HEK293 (cell line): ENCODE data around the gene BUB3.

Source experiments
- CTCF ChIA-PET: fragments of 350-600 bp; formaldehyde crosslinking; extraction: SDS; loops from one replicate; lab custom pipeline; 2021; ENCODE audit warnings: antibody characterized with exemption; lab: Yijun Ruan, JAX
- POLR2A ChIA-PET: fragments of 300-600 bp; formaldehyde crosslinking; extraction: SDS; loops from one replicate; lab custom pipeline; 2020; ENCODE audit warnings: antibody characterized with exemption, inconsistent platforms; lab: Yijun Ruan, JAX
- H3K27ac ChIP-seq: fragments of 200-500 bp; sonication (Bioruptor generic); 2 replicates; pipeline ENCODE4 v1.5.1; 2014; ENCODE audit warnings: low read depth, low read length, control low read depth, inconsistent platforms; ENCODE audit errors: extremely low read depth
- H3K36me3 ChIP-seq, 2 experiments: fragments of 200-500 bp in 1 of 2; sonication (Bioruptor generic) in 1 of 2; 1 replicate in 1 of 2; 2 replicates in 1 of 2; pipeline ENCODE4 v1.5.1; 2014 to 2017; ENCODE audit warnings: inconsistent platforms in 2 of 2, low read length in 2 of 2; ENCODE audit not compliant: control insufficient read depth in 2 of 2, insufficient read depth in 1 of 2
- H3K4me1 ChIP-seq: fragments of 200-500 bp; sonication (Bioruptor generic); 2 replicates; pipeline ENCODE4 v1.5.1; 2014; ENCODE audit warnings: mild to moderate bottlenecking, low read length, inconsistent platforms; ENCODE audit not compliant: control insufficient read depth, insufficient read depth
- H3K4me3 ChIP-seq: 2 replicates; pipeline ENCODE4 v1.5.1; 2011; ENCODE audit warnings: low read depth, mild to moderate bottlenecking, control low read depth, low read length, moderate library complexity
- H3K9me3 ChIP-seq: fragments of 200-500 bp; sonication (Bioruptor generic); 2 replicates; pipeline ENCODE4 v1.5.1; 2014; ENCODE audit warnings: low read depth, low read length, inconsistent platforms; ENCODE audit not compliant: control insufficient read depth, insufficient read depth
- FEZF1 ChIP-seq: fragments of 450-650 bp; formaldehyde crosslinking; IDR thresholded peaks from 2 replicates; pipeline ENCODE4 v1.5.1; 2016; ENCODE audit warnings: missing biosample characterization, missing genetic modification characterization
- GLIS1 ChIP-seq: fragments of 450-650 bp; formaldehyde crosslinking; IDR thresholded peaks from 2 replicates; pipeline ENCODE4 v1.5.1; 2016; ENCODE audit warnings: missing biosample characterization, missing genetic modification characterization
- GLIS2 ChIP-seq: fragments of 450-650 bp; formaldehyde crosslinking; IDR thresholded peaks from 2 replicates; pipeline ENCODE4 v1.5.1; 2016; ENCODE audit warnings: missing biosample characterization, missing genetic modification characterization
- KLF10 ChIP-seq: fragments of 450-650 bp; IDR thresholded peaks from 2 replicates; pipeline ENCODE4 v1.5.1; 2018; ENCODE audit warnings: missing biosample characterization, mild to moderate bottlenecking, missing genetic modification characterization
- MYNN ChIP-seq: fragments of 450-650 bp; formaldehyde crosslinking; IDR thresholded peaks from 2 replicates; pipeline ENCODE4 v1.5.1; 2016; ENCODE audit warnings: missing biosample characterization, missing genetic modification characterization, borderline replicate concordance
- OSR2 ChIP-seq: fragments of 450-650 bp; formaldehyde crosslinking; IDR thresholded peaks from 2 replicates; pipeline ENCODE4 v1.5.1; 2016; ENCODE audit warnings: missing biosample characterization, missing genetic modification characterization
- SP3 ChIP-seq: fragments of 450-650 bp; formaldehyde crosslinking; IDR thresholded peaks from 2 replicates; pipeline ENCODE4 v1.5.1; 2016; ENCODE audit warnings: missing biosample characterization, missing genetic modification characterization
- ZBTB6 ChIP-seq: fragments of 450-650 bp; formaldehyde crosslinking; IDR thresholded peaks from 2 replicates; pipeline ENCODE4 v1.5.1; 2017; ENCODE audit warnings: missing biosample characterization, missing genetic modification characterization
- ZBTB7A ChIP-seq: fragments of 450-650 bp; formaldehyde crosslinking; IDR thresholded peaks from 2 replicates; pipeline ENCODE4 v1.5.1; 2016; ENCODE audit warnings: low read depth, missing biosample characterization, missing genetic modification characterization
- ZNF155 ChIP-seq: fragments of 450-650 bp; formaldehyde crosslinking; IDR thresholded peaks from 2 replicates; pipeline ENCODE4 v1.5.1; 2016; ENCODE audit warnings: missing biosample characterization, missing genetic modification characterization
- ZNF174 ChIP-seq: fragments of 450-650 bp; formaldehyde crosslinking; IDR thresholded peaks from 2 replicates; pipeline ENCODE4 v1.5.0; 2017; ENCODE audit warnings: missing biosample characterization, mild to moderate bottlenecking, missing genetic modification characterization
- ZNF2 ChIP-seq: fragments of 450-650 bp; formaldehyde crosslinking; IDR thresholded peaks from 2 replicates; pipeline ENCODE4 v1.5.1; 2016; ENCODE audit warnings: missing biosample characterization, missing genetic modification characterization
- ZNF211 ChIP-seq: fragments of 450-650 bp; formaldehyde crosslinking; IDR thresholded peaks from 2 replicates; pipeline ENCODE4 v1.5.1; 2016; ENCODE audit warnings: low read depth, missing biosample characterization, missing genetic modification characterization
- ZNF266 ChIP-seq: fragments of 450-650 bp; formaldehyde crosslinking; IDR thresholded peaks from 2 replicates; pipeline ENCODE4 v1.5.1; 2016; ENCODE audit warnings: missing biosample characterization, missing genetic modification characterization, low read depth
- ZNF280C ChIP-seq: fragments of 450-650 bp; formaldehyde crosslinking; IDR thresholded peaks from 2 replicates; pipeline ENCODE4 v1.5.1; 2016; ENCODE audit warnings: missing biosample characterization, missing genetic modification characterization
- ZNF48 ChIP-seq: fragments of 450-650 bp; formaldehyde crosslinking; IDR thresholded peaks from 2 replicates; pipeline ENCODE4 v1.5.1; 2016; ENCODE audit warnings: missing biosample characterization, missing genetic modification characterization
- ZNF521 ChIP-seq: fragments of 450-650 bp; formaldehyde crosslinking; IDR thresholded peaks from 2 replicates; pipeline ENCODE4 v1.5.1; 2017; ENCODE audit warnings: missing biosample characterization, mild to moderate bottlenecking, missing genetic modification characterization
- ZNF530 ChIP-seq: fragments of 450-650 bp; formaldehyde crosslinking; IDR thresholded peaks from 2 replicates; pipeline ENCODE4 v1.5.1; 2016; ENCODE audit warnings: low read depth, missing biosample characterization, missing genetic modification characterization
- ZNF561 ChIP-seq: fragments of 450-650 bp; IDR thresholded peaks from 2 replicates; pipeline ENCODE4 v1.5.1; 2018; ENCODE audit warnings: missing biosample characterization, missing genetic modification characterization, borderline replicate concordance
- ZNF621 ChIP-seq: fragments of 450-650 bp; formaldehyde crosslinking; IDR thresholded peaks from 2 replicates; pipeline ENCODE4 v1.5.1; 2017; ENCODE audit warnings: missing biosample characterization, missing genetic modification characterization
- ZNF776 ChIP-seq: fragments of 450-650 bp; formaldehyde crosslinking; IDR thresholded peaks from 2 replicates; pipeline ENCODE4 v1.5.0; 2017; ENCODE audit warnings: missing biosample characterization, missing genetic modification characterization, borderline replicate concordance
- ZNF785 ChIP-seq: fragments of 450-650 bp; formaldehyde crosslinking; IDR thresholded peaks from 2 replicates; pipeline ENCODE4 v1.5.1; 2016; ENCODE audit warnings: missing biosample characterization, missing genetic modification characterization
- ZNF837 ChIP-seq: fragments of 450-650 bp; formaldehyde crosslinking; IDR thresholded peaks from 2 replicates; pipeline ENCODE4 v1.5.1; 2016; ENCODE audit warnings: missing biosample characterization, missing genetic modification characterization
- ZSCAN23 ChIP-seq: fragments of 450-650 bp; formaldehyde crosslinking; IDR thresholded peaks from 2 replicates; pipeline ENCODE4 v1.5.1; 2016; ENCODE audit warnings: missing biosample characterization, missing genetic modification characterization
- TF ChIP-seq, protein P1 (sequence below): fragments of 450-650 bp; formaldehyde crosslinking; IDR thresholded peaks from 2 replicates; pipeline ENCODE4 v1.5.1; 2017; ENCODE audit warnings: missing biosample characterization, missing genetic modification characterization
- TF ChIP-seq, protein P2 (sequence below): fragments of 450-650 bp; formaldehyde crosslinking; IDR thresholded peaks from 2 replicates; pipeline ENCODE4 v1.5.1; 2016; ENCODE audit warnings: missing biosample characterization, missing genetic modification characterization

The BUB3 gene

GRCh38 chr10:123154711-123155505 is 706 bp downstream of the BUB3 start (continued):
- TF ChIP-seq ZBTB6 (tag by site-specific recombination) (peak; percentile 90), ZNF621 (no peak), ZNF2 (tag by site-specific recombination) (0 out of 2 replicates have a peak, but pooled peaks have one; percentile 6), ZNF837 (tag by site-specific recombination) (no peak), GLIS2 (tag by site-specific recombination) (peak; percentile 97), GLIS1 (tag by site-specific recombination) (peak; percentile 87), ZNF211 (tag by site-specific recombination) (no peak), ZNF776 (tag by site-specific recombination) (no peak)

GRCh38 chr10:123156078-123156477 is 1.9 kb downstream of the BUB3 start:
- Histone ChIP-seq H3K36me3 (peaks cover 48 to 62% of the 10 kb centered on the region in 2 experiments), H3K27ac (no peak overlapping the region), H3K4me1 (peaks cover 13% of the 10 kb centered on the region), H3K9me3 (no peaks in the 10 kb centered on the region), H3K4me3 (peak overlapping the region; percentile 93)
- CTCF ChIA-PET = interaction anchor here (0.6 to 1.2 kb wide), 2 partner anchors 10 to 225 kb away, joined by 3 to 5 read pairs; no protein-coding TSS in a partner anchor
- POLR2A ChIA-PET = interaction anchor here (1.3 kb wide), 1 partner anchor 12 kb away, joined by 4 read pairs; no protein-coding TSS in a partner anchor
- TF ChIP-seq ZNF561 (tag by site-specific recombination) (no peak), ZSCAN23 (tag by site-specific recombination) (no peak), ZBTB7A (tag by site-specific recombination) (no peak), OSR2 (tag by site-specific recombination) (no peak), ZNF280C (tag by site-specific recombination) (no peak), KLF10 (tag by site-specific recombination) (no peak), GLIS2 (tag by site-specific recombination) (no peak), ZNF785 (tag by site-specific recombination) (no peak), ZBTB6 (tag by site-specific recombination) (no peak), SP3 (no peak), FEZF1 (tag by site-specific recombination) (no peak), ZNF155 (tag by site-specific recombination) (no peak), ZNF174 (tag by site-specific recombination) (no peak), ZNF521 (tag by site-specific recombination) (no peak), ZNF48 (tag by site-specific recombination) (no peak), ZNF266 (tag by site-specific recombination) (no peak), ZNF530 (tag by site-specific recombination) (no peak), MYNN (tag by site-specific recombination) (no peak)
- TF ChIP-seq, protein P1, sequence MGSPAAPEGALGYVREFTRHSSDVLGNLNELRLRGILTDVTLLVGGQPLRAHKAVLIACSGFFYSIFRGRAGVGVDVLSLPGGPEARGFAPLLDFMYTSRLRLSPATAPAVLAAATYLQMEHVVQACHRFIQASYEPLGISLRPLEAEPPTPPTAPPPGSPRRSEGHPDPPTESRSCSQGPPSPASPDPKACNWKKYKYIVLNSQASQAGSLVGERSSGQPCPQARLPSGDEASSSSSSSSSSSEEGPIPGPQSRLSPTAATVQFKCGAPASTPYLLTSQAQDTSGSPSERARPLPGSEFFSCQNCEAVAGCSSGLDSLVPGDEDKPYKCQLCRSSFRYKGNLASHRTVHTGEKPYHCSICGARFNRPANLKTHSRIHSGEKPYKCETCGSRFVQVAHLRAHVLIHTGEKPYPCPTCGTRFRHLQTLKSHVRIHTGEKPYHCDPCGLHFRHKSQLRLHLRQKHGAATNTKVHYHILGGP = no peak
- TF ChIP-seq, protein P2, sequence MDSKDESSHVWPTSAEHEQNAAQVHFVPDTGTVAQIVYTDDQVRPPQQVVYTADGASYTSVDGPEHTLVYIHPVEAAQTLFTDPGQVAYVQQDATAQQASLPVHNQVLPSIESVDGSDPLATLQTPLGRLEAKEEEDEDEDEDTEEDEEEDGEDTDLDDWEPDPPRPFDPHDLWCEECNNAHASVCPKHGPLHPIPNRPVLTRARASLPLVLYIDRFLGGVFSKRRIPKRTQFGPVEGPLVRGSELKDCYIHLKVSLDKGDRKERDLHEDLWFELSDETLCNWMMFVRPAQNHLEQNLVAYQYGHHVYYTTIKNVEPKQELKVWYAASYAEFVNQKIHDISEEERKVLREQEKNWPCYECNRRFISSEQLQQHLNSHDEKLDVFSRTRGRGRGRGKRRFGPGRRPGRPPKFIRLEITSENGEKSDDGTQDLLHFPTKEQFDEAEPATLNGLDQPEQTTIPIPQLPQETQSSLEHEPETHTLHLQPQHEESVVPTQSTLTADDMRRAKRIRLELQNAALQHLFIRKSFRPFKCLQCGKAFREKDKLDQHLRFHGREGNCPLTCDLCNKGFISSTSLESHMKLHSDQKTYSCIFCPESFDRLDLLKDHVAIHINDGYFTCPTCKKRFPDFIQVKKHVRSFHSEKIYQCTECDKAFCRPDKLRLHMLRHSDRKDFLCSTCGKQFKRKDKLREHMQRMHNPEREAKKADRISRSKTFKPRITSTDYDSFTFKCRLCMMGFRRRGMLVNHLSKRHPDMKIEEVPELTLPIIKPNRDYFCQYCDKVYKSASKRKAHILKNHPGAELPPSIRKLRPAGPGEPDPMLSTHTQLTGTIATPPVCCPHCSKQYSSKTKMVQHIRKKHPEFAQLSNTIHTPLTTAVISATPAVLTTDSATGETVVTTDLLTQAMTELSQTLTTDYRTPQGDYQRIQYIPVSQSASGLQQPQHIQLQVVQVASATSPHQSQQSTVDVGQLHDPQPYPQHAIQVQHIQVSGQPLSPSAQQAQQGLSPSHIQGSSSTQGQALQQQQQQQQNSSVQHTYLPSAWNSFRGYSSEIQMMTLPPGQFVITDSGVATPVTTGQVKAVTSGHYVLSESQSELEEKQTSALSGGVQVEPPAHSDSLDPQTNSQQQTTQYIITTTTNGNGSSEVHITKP (tag by site-specific recombination) = no peak
